HG02798 (cell line): ENCODE results near the gene DCLK2.

Experiments used
- ATAC-seq: cut with Tn5 transposase; IDR thresholded peaks from one replicate; pipeline ENCODE4 v1.9.1; 2021; ENCODE audit warnings: mild to moderate bottlenecking; ENCODE audit not compliant: unreplicated experiment, poor library complexity

Gene DCLK2

GRCh38 chr4:150305995-150306394 is 227.8 kb downstream of the DCLK2 start:
- no peak for ATAC-seq

DNA sequence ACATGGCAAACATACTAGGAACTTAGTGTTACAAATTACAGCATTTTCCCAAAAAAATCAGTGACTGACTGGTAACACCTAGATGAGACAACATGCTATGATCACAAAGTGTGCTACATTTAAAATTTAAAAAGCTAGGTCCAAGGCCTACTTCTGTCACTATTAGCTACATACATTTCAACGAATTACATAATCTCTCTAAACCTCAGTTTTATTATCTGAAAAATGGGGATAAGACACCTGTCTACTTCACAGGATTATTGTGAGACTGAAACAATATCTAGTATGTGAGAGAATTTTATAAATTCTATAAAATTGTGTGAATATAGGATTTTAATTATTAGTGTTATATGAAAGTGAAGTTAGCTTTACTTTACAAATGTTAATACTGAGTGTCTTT is 228.5 kb downstream of the DCLK2 start:
- ATAC-seq: no peak
